GM12864 (cell line): ENCODE results near the gene ESR2.

Source experiments
- DNase-seq: peaks from one replicate; pipeline ENCODE4 v3.0.0-alpha.2; 2011; ENCODE audit warnings: low read depth
- H3K4me3 ChIP-seq: 2 replicates; pipeline ENCODE4 v1.5.1; 2011; ENCODE audit warnings: mild to moderate bottlenecking, low read depth, low read length, control low read depth
- CTCF ChIP-seq: IDR thresholded peaks from 2 replicates; pipeline ENCODE4 v1.5.1; 2011; ENCODE audit warnings: low read depth, mild to moderate bottlenecking, moderate library complexity, low read length, control low read depth, inconsistent platforms; ENCODE audit errors: missing control alignments

ESR2 gene

GRCh38 chr14:64035143-64035542 is 259.0 kb downstream of the ESR2 start:
- no peak for DNase-seq
- TF ChIP-seq CTCF: no peak
- no peak overlapping the region for H3K4me3 ChIP-seq
